NCI-H2196 treated with DMSO at 0.1 percent for 48 hours (cell line): ENCODE data around the gene GMPPA.

Experiments
- DNase-seq: peaks from one replicate; lab custom pipeline; 2025; ENCODE audit not compliant: unreplicated experiment; lab: John Stamatoyannopoulos, UW

The GMPPA gene

GRCh38 chr2:219498280-219499057 lies at the start of gene GMPPA:
GMPPA (plus strand) TSS chr2:219498891; CDS start chr2:219499976, 1,085 bp downstream.
- peak; percentile 93 for DNase-seq

- no peak for DNase-seq
Observed at GRCh38 chr2:219449609-219450008, 49.1 kb upstream of the GMPPA start.

DNA sequence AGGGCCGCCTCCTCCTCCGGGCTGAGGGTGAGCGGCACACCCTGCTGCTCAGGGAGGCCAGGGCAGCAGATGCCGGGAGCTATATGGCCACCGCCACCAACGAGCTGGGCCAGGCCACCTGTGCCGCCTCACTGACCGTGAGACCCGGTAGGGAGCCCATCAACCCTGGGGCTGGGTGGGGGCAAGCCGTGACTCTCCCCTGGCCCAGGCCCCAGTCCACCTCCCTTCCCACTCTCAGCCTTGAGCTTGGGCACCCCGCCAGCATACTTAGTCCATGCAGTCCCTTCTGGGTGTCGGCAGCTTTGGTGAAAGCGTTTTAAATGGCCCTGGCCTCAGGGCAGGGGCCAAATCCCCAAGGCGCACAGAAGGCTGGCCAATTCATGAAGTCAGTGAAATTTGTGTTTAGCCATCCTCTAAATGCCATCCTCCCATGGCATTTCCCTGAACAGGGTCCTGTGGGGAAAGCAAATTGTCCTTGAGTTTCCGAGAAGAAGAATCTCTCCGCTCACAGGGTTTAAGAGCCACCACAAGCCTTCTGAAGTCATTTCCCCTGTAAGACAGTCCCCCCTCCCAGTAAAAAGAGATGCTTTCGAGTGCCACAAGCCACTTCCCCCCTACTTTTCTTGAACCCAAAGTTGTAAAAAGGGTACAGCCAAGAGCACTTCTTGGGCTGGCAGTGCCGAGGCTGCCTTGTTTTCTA lies 46.9 kb upstream of the GMPPA start:
- no peak for DNase-seq

DNA sequence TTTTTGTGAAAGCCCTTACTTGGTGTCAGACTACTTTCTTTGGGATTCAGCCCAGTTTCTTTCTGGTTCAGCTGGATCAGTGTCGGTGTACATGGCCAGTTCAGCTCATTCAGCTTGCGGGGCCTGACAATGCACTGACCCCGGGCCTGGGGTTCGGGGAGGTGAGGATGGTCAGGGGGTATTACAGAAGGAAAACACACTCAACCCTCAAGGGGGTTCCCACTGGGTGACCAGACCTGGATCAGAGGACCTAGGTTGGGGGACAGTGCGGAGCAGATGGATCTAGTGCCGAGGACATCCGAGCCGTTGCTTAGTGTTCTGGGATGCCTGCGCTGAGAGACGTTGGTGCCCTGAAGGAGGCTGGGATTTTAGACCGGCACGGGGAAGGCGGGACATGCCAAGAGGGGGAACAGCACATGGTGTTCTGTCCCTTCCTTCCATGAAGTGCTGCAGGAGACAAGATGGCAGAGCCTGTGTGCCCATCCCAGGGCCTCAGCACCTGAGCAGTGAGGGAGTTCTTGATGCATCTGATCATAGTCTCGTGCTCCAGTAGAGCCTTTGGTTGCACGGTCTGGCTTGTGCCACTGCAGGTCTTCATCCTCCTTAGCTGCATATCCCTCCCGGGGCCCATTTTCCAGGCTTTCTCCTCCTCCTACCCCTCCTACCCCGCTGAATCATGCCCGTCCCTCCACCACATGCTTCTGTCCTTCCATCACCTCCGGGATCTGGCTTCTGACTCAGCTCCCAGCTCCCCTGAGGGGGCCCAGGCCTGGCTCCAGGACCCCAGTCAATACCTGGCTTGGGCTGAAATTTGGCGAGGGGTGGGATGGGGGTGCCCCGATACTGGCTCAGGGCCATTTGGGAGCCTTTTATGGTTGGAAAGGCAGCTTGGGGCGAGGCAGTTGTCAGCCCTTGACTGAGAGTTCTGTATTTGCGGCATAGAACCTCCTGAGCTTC lies 46.1 kb upstream of the GMPPA start:
- DNase-seq, result no peak

DNA sequence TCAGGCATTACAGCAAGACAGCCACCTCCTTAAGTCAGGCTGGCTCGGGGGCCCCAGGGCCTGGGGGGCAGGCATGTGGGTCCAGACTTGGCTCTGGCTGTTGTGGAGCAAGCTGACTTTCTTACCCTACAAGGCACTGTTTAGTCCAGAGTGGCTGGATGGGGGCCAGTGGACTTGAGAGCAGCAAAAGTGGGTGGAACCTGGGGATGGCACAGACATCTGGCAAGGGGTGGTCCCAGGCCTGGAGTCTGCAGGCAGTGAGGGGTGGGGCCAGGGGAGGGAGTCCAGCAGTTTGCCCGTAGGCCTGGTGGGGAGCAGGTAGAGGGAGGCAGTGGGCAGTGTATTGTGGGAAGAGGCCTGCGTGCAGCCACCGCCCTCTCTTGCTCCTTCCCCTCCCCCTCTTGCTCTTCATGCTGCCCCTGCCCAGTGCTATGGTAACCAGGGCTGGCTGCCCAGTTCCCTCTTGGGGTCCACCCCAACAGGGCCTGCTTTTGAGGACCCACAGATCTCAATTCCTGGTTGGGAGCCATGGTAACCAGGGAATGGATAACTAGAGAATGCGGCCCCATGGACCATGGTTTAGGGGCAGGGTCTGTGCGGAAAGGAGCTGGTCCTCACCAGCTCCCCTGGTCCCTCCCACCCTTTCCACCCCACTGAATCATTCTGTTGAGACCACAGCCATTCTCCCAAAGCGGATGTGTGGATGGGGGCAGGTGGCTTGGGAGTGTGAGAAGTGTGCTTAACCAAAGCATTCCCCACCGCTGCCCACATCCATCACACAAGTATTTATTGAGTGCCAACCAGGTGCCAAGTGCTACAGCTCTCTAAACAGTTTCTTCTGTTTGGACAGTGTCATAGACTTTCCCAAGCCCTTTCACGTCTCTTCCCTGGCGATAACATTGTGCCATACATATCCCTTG lies 44.8 kb upstream of the GMPPA start:
- DNase-seq, result no peak

GRCh38 chr2:219455581-219455980 lies 43.1 kb upstream of the GMPPA start:
- DNase-seq, result no peak

GRCh38 chr2:219457784-219458369 lies 40.8 kb upstream of the GMPPA start:
- no peak for DNase-seq

GRCh38 chr2:219458996-219459395 lies 39.7 kb upstream of the GMPPA start:
- DNase-seq, result no peak

- peak; percentile 43 for DNase-seq
Observed at GRCh38 chr2:219459460-219460311, 39.0 kb upstream of the GMPPA start.

GRCh38 chr2:219460424-219460926 lies 38.2 kb upstream of the GMPPA start:
- DNase-seq, result no peak

DNA sequence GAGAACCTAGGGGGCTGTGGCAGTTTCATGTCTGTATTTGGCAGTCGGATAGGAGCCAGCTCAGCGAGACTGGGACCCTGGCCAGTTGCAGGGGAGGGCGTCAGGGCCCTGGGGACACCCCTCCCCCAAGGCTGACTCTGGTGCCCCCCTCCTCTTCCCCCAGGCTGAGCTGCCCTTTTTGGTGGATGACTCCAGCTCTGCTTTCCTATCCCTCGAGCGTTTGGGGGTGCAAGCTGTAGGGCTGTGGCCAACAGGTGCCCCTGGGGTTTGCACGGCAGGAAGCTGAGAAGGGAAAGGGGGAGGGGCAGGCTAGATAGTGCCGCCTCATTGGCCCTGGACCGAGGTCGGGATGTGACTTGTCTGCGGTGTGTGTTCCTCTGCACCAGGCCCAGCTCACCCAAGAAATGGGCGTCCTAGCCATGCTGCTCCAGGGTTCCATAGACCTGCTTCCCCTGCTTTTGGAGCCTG lies 37.6 kb upstream of the GMPPA start:
- no peak for DNase-seq

GRCh38 chr2:219461669-219462068 lies 37.0 kb upstream of the GMPPA start:
- no peak for DNase-seq

- DNase-seq, result no peak
Observed at GRCh38 chr2:219462349-219462748, 36.3 kb upstream of the GMPPA start.

- no peak for DNase-seq
Observed at GRCh38 chr2:219464286-219465032, 34.2 kb upstream of the GMPPA start.

DNA sequence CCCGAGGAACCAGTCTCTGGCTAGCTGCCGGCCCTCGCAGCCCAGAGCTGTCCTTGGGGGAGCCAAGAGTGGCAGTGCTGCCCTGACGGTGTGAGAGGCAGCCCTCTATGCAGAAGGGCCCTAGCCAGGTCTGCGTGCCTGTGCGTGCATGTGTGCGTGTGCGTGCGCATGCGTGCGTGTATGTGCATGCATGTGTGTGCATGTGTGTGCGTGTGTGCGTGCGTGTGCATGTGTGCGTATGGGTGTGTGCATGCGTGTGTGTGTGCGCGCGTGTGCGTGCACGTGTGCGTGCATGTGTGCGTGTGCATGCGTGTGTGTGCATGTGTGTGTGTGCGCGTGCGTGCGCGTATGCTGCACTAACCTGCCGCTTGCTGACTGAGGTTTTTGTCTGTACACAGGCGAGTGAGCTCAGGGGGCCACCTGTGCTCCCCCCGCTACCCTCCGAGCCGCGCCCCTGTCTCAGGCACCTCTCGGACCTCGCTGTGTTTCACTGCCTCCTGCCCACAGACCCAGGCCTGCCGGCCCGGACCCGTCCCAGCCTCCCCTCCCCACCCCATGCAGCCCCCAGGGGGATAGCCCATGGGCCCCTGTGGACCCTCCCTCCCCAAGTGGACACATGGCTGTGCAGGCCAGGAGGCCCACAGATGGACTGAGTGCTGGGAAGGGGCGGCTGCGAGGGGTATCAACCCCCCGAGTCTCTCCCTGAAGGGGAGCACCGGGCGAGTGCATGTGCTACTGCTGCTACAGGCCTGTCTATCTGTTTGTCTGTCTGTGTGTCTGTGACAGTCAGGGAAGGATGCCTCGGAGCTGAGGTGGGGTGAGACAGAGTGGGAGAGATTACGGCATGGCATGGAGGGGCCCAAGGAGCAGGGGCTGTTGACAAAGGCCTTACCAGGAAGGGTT lies 32.8 kb upstream of the GMPPA start:
- DNase-seq, result no peak

DNA sequence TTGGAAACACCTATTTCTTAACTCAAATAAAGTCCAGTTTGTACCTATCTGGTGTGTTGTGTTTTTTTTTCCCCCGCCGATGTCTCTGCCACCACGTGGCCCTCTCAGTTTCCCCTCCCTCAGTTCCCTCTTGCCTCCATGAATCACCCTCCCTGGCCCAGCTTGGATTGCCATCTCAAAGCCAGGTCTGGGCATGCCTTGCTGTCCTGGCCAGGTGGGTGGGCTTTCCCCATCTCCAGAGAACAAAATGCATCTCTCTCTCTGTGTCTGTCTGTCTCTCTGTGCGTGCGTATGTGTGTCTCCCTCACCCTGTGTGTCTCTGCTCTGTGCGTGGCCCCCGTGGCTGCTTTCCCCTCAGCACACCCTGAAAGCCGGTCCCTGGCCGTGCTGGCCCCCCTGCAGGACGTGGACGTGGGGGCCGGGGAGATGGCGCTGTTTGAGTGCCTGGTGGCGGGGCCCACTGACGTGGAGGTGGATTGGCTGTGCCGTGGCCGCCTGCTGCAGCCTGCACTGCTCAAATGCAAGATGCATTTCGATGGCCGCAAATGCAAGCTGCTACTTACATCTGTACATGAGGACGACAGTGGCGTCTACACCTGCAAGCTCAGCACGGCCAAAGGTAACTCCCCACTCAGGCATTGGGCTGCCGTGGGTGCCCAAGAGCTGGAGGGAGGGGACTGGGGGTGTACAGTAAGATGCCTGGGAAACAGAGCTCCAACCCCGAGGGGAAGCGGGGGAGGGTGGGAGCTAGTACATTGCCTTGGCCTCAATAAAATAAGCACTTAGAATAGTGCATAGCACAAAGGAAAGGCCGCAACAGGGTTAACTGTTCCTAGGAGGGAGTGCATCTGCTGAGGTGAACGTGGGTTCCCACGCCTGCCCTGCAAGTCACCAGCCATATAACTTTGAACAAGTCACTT lies 31.6 kb upstream of the GMPPA start:
- DNase-seq, result no peak
